Hindlimb muscle (tissue), 1 donor: Measurements from ENCODE around the gene HDC. TPM values are rescaled to one million over a fixed set of nuclear protein-coding genes. Genes with fewer than 3 reads are reported as not detected.

ENCODE experiments used
- DNase-seq: peaks from one replicate; pipeline ENCODE4 v3.0.0-alpha.2; 2013
- polyA plus RNA-seq: library from polyadenylated mRNA; unstranded; fragments of 120-200 nt; gene quantifications from one replicate; pipeline ENCODE4 v1.2.1, GENCODE V29; 2013; ENCODE audit not compliant: insufficient read length

Gene HDC, protein sequence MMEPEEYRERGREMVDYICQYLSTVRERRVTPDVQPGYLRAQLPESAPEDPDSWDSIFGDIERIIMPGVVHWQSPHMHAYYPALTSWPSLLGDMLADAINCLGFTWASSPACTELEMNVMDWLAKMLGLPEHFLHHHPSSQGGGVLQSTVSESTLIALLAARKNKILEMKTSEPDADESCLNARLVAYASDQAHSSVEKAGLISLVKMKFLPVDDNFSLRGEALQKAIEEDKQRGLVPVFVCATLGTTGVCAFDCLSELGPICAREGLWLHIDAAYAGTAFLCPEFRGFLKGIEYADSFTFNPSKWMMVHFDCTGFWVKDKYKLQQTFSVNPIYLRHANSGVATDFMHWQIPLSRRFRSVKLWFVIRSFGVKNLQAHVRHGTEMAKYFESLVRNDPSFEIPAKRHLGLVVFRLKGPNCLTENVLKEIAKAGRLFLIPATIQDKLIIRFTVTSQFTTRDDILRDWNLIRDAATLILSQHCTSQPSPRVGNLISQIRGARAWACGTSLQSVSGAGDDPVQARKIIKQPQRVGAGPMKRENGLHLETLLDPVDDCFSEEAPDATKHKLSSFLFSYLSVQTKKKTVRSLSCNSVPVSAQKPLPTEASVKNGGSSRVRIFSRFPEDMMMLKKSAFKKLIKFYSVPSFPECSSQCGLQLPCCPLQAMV
- 0.71 TPM for polyA plus RNA-seq

DNA sequence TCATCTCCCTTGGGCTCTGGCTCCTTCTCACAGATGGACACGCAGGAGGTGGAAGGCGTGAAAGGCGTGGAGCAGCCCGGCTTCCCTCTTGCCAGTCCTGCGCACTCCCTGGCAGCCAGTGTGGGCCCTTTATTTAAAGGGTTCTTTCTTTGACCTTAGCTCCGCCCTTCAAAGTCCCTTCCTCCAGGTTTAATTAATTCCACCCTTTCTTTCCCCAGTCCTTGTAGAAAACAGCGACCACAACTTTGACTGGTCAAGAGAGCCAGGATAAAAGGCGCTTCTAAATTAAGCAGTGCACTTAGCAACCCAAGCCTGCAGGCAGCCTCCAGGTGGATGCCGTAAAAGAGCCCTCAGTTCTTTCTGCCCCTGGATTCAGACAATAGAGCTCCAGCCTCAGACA lies at the start of gene HDC:
Gene HDC (minus strand): TSS at position 107 of the 400 bp plus-strand sequence. CDS start 103 bp downstream, at position 4.
- DNase-seq = no peak

DNA sequence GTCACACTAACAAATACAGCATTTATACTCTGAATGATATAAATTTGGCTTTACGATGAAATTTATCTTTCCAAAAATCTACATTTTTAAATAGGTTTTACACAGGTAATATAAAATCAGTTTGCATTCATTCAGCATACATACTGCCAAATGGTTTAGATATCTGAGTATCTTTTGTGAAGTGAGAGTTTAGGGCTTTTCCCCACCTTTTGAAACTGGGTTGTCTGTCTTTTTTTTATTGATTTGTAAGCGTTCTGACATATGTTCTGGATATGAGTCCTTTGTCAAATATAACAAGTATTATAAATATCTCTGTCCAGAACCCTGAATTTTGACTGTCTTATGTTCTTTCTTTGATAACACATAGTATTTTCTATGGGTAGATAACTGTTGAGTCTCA lies 47.1 kb upstream of the HDC start:
- no peak for DNase-seq

DNA sequence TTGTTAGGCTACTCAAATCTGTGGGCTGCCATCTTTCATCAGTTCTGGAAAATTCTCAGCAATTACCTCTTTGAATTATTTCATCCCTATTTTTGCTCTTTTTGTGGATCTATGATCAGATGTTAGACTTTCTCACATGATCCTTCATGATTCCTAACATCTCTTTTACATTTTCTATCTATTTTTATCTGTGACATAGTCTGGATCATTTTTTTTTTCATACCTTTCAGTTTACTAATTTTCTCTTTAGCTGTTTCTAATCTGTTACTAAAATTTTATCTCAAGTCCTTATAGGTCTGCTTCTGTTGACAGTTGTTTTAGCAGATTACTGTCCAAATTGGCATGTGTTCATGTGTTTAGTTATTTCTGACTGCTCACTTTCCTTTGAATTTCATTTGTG lies 42.3 kb upstream of the HDC start:
- no peak for DNase-seq

DNA sequence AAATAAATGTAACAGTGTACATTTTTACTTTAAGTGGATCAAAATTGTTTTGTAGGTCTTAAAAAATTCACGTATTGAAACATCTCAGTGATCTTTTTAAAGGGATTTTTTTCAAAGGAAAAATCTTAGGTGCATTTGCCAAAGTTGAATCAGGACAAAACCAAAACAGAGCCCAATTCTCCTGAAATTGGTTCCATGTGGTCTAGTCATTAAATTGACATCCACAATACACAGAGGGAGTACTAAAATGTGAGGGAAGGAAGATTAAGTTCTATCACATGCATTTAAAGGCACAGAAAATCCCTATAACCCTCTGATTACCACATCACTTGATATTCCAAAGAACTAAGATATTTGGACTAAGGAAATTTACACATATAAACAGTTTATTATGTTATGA lies 39.3 kb upstream of the HDC start:
- DNase-seq = peak; percentile 24

DNA sequence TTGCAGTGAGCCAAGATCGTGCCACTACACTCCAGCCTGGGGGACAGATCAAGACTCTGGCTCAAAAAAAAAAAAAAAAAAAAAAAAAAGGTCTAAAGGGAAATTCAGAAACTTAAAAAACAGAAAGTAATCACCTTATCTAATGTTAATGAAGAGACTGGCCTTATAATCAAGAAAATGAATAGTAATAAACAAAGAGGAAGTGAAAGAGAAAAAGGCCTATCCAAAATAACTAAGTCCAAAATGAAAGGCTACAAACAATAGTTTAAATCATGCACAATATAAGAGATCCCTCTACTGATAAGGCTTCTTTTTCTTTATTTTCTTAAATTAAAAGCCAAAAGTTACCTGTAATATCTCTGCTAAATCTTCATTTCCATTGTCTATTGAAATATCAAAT lies 37.1 kb upstream of the HDC start:
- DNase-seq = no peak

DNA sequence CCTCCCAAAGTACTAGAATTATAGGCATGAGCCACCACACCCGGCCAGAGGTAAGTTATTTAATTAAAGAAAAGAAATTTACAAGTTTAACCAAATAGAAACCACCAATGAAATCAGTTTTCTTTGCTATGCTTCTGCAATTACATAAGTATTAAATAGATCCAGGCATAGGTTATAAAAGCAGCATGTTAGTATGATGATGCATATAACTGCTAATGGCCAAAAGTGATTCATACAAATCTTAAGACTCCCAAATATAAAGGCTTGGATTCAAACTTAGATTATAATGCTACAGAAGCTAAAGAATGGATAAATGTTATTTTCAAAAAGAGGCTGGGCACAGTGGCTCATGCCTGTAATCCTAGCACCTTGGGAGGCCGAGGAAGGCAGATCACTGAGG lies 32.8 kb upstream of the HDC start:
- DNase-seq = no peak

DNA sequence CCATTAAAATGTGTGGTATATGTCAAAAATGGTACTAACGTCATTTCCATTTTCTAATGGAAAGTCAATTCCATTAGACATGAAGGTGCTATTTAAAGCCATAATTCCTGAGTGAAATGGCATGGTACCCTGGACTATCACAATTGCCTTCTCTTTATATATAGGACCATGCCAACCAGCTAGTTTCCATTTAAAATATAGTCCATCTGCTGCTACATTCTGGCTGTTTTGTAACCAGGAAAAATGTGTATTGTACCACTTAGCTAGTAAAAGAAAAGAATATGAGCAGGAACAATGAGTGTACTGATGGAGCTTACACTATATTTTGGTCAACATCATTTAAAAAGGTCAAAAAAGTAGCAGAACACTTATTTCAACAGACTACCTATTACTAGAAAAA lies 30.4 kb upstream of the HDC start:
- no peak for DNase-seq

DNA sequence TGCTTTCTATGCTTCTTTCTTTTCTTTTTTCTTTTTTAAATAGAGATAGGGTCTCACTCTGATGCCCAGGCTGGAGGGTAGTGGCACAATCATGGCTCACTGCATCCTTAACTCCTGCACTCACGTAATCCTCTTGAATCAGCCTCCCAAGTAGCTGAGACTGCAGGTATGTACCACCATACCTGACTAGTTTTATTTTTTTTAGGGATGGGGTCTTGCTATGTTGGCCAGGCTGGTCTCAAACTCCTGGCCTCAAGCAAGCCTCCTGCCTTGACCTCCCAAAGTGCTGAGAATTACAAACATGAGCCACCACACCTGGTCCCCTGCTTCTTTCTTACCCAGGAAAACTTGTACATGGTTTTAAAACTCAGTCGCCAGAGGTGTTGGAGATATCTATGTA lies 24.2 kb upstream of the HDC start:
- DNase-seq = no peak

DNA sequence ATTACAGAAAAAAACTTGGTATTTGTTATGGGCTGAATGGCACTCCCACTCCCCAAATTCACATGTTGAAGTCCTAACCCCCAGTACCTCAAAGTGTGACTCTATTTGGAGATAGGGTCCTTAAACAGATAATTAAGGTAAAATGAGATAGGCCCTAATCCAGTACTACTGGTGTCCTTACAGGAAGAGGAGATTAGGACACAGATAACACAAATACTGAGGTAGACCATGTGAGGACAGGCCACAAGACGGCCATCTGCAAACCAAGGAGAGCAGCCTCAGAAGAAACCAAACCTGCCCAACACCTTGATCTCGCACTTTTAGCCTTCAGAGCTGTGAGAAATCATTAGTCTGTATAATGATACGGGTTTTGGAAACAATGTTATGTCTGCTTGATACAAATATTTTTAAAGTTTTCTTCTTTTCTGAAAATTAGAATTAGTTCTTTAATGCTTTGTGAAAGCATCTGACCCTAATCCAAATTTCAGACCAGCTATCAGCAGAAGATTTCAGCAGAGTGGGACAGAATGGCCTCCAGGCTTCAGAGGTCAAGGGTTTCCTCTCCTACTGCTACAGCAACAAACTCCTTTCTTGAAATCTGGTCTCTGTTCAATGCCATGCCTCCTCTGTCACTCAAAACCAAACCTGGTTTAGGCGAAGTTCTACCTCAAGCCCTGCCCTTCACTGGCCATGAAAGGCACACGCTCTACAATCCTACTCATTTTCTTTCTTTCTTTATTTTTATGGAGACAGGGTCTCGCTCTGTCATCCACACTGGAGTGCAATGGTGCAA lies 22.0 kb upstream of the HDC start:
- no peak for DNase-seq

DNA sequence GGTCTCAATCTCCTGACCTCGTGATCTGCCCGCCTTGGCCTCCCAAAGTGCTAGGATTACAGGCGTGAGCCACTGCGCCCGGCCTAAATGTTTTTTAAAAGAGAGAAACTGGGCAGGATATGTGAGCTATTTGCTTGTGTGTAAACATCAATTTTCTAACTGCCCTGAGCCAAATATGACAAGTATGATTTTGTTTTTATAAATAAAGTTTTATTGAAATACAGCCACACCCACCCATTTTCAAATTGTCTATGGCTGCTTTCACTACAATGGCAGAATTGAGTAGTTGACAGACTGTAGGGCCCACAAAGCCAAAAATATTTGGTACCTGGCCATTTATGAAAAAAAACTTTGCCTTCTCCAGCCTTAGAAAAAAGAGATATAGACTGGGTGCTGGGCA lies 15.9 kb upstream of the HDC start:
- no peak for DNase-seq

DNA sequence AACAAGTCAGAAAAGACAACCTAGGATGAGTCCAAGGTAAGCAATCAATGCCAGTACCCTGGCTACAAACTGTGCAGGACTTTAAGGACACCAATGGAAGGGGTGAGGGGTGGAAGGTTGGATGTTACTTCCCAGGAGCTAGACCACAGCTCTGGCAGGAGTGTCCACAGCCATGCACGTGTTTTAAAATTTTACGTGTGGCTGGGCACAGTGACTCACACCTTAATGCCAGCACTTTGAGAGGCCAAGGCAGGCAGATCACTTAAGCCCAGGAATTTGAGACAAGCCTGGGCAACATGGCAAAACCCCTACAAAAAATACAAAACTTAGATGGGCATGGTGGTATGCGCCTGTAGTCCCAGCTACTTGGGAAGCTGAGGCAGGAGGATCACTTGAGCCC lies 14.7 kb upstream of the HDC start:
- DNase-seq = no peak

DNA sequence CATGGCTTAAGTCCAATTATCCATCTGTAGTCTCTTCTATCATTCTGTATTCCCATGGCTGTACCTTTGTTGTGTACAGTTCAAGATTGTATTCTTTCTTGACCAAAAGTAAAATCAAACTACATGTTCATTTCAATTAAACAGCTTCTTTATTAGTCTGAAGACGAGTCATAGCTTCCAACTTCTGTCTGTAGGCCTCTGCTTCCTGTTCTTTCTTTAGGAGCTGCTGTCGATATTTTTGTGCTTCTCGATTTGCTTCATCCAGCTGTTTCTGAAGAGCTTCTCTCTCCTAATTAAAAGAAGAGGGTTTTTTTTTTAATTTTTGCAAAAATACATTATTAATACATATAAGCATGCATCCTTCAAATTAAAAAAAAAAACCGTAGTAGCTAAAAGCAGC lies 13.0 kb upstream of the HDC start:
- DNase-seq = no peak

DNA sequence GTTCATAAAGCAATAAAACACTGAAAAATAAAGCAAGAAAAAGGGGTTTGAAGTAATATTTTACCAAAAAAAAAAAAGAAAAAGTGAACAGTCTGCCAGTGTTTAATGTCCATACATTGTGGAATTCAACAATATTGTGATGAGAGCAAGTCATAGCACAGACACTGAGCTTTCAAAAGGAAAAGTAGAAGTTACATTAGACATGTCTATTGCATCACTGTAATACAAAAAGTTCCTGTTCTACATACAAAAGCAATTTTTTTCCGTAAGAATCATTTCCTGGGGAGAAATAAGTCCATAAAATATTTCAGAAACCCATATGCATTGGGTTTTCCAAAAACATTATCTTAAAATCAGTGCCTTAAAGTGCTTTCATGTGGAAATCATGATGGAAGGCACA lies 11.8 kb upstream of the HDC start:
- DNase-seq = peak; percentile 4

DNA sequence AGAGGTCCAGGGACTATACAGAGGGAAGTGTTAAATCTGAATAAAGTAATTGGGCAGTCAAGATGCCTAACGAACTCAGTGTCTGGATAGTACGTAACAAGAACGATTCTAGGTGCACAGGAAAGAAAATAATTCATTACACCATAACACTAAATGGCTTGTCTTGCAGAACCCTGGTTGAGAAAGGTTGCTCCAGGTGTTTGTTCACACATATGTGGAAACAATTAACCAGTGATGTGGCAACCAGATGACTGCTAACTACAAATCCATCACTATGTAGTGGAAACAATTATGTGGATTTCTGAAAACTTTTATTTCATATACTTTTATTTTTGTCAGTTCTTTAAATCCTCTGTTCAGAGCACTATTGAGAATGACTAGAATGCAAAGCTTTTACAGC lies 10.4 kb upstream of the HDC start:
- DNase-seq = no peak

DNA sequence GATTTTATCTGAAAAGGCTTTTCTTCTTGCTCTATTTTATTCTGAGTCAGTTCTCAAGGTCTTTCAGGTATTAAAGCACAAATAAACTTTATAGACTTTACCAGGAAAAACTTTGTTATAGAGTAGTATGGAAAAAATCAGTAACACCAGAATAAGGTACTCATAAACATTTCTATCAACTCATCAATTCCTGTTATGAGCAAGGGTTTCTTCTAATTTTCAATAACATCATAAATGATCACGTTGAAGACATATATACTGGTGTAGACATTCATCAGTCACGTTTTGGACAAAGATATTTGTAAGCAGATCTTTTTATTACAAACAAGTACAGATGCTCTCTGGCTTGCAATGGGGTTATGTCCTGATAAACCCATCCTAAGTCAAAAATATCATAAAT lies 9.6 kb upstream of the HDC start:
- DNase-seq = no peak

DNA sequence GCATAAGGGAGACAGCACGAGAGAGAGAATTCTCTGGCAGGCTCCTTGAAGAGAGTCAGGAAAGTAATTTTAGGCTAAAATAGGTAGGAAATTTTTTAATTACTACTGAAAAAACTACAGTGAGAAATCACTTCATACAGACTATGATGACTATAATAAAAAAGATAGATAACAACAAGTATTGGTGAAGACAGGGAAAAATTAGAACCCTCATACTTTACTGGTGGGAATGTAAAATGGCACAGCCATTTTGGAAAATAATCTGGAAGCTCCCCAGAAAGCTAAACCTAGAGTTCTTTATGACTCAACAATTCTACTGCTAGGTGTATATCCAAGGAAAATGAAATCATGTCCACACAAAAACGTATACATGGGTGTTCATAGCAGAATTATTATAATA lies 2.1 kb upstream of the HDC start:
- no peak for DNase-seq

DNA sequence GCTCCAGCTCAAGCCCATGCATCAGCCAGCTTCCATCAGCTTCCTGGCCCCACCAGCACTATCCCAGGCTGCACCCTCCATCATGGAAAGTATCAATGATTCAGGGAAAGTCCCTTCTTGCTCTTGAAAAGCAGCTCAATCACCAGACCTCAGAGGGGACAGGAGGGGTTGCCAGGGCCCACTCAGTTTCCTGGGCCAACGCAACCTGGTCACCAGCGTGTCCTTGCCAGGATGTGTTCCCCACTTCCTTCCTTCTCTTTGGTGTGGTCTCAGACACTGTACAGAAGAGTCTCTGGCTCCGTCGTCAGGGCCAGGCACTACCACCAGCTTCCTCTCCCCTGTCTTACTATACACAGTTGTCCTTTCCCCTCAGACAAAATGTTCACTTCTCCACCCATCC lies 3.0 kb downstream of the HDC start:
- DNase-seq = no peak

DNA sequence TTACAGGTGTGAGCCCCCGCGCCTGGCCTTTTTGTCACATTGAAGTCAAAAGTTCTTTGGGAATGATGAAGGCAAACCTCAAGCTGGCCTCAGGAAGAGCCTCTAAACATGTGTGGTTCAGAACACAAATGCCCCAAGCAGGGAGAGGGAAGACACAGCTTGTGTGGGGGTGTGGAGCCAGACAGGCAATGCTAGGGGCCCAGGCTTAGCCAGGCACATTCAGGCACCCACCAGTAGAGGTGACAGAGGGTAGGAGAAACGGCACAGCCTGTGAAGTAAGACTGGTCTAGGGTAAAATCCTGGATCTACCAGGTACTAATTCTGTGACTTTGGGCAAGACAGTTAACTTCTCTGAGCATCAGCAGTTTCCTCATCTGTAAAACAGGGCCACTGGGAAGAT lies 3.5 kb downstream of the HDC start:
- no peak for DNase-seq

DNA sequence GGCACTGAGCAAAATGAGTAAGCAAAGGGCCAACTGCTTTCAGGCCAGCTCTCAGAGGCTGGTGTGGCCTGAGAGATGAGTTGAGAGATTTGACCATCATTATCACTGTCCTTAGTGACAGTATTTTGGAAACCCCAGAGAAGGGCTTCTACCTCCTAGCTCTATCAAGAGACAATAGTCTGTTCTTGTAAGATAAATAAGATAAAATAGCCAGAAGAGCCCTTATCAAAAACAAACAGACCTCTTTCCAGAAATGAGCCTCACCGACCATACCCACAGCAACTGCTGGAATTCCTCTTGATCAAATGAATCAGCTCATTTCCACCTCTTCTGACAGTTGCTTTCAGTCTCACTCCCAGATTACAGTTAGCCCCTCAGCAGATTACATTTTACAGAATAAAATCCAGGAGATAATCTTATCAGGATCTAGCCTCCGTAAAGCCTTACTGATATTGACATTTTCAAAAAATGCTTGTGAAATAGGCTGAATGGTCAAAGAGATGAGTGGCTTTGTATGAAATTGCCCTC lies 4.5 kb downstream of the HDC start:
- no peak for DNase-seq

DNA sequence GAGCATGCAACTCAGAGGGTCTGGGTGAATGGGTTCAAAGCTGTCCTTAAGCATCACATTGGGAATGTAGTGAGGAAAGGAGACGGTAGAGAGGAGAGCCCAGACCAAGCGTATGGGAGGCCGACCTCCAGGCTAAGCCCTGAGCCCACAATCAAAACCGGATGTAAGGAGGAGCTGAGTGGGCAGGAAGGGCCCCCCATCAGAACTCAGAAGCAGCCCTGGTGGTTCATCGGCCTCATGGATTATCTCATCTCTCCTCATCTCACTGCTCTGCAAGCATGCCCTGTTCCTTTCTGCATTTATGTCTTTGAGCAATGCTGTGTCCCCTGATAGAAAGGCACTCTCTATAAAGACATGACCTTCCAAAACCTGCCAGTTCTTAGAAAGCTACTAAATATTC lies 6.2 kb downstream of the HDC start:
- DNase-seq = no peak

DNA sequence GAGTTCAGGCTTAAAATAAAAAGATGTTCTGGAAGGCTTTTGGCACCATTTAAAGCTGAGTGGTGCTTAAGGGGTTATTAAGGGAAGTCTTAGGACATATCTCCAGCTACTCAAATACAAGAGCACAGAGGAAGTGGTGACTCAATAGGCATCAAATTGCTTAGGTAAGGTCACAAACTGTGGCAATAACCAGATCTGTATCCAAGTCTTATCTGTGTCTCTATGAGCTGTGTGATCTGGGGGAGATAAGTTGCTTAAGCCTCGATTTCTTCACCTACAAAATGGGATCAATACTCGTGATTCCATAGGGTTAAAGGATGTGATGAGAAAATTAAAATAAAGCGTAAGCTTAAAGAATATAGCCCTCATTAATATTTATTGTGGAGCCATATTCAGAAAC lies 7.6 kb downstream of the HDC start:
- no peak for DNase-seq

DNA sequence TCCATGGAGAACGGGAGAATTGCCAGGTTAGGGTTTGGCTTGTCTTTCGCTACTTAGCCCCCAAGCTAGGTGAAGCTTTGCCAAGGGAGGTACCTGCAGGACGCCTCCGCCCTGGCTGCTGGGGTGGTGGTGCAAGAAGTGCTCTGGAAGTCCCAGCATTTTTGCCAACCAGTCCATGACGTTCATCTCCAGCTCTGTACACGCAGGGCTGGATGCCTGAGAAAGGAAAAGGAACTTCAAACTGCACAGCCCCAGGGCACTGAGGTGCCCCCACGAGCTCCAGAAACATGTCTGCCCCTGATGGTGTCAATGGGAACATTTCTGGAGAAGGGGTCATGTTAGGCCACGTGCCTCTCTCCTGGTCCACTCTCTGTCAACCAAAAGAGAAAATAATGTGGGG lies 8.2 kb downstream of the HDC start:
- no peak for DNase-seq
